AG08395 (cell line): ENCODE results near the gene TBC1D10B.

Experiments
- DNase-seq: peaks from one replicate; pipeline ENCODE4 v3.0.0; 2012; ENCODE audit warnings: mixed read lengths, low spot score

TBC1D10B gene, protein sequence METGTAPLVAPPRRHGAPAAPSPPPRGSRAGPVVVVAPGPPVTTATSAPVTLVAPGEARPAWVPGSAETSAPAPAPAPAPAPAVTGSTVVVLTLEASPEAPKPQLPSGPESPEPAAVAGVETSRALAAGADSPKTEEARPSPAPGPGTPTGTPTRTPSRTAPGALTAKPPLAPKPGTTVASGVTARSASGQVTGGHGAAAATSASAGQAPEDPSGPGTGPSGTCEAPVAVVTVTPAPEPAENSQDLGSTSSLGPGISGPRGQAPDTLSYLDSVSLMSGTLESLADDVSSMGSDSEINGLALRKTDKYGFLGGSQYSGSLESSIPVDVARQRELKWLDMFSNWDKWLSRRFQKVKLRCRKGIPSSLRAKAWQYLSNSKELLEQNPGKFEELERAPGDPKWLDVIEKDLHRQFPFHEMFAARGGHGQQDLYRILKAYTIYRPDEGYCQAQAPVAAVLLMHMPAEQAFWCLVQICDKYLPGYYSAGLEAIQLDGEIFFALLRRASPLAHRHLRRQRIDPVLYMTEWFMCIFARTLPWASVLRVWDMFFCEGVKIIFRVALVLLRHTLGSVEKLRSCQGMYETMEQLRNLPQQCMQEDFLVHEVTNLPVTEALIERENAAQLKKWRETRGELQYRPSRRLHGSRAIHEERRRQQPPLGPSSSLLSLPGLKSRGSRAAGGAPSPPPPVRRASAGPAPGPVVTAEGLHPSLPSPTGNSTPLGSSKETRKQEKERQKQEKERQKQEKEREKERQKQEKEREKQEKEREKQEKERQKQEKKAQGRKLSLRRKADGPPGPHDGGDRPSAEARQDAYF

DNA sequence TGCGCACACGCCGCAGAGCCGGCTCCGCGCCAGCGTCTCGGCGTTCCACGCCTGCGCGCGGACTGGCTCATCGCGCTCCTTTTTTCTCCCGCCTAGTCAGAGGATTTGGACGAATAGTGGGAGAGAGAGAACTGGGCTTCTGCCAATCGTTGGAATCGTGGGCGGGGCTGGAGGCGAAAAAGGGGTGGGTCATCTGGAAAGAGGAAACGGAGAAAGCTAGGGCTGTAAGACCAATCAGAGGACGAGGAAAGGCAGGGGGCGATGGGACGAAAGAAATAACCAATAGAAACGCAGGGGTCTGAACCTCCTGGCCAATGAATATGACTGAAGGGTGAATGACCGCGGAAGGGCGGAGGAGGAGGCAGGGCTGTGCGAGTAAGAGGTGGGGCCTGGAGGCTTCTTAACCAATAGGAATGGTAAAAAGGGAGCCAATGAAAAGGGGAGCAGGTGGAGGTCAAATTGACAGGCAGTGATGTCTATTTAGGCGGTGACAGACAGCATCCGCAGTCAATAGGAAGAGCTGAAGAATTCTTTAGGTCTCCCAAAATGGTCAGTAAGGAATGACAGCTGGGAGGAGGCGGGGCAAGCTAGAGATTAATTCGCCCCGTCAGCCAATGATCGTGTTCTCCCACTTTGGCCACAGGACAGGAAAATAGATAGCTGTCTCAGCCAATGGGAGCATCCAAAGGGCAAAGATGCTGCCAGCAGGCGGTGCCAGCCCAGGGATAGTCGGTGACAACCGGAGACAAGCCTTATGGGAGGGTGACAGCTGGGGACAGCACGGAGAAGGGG lies at the start of gene TBC1D10B:
TSS of gene TBC1D10B (minus strand) at position 39 of the 792 bp plus-strand sequence. CDS start 311 bp downstream, outside the sequence.
- DNase-seq, result peak; percentile 99

DNA sequence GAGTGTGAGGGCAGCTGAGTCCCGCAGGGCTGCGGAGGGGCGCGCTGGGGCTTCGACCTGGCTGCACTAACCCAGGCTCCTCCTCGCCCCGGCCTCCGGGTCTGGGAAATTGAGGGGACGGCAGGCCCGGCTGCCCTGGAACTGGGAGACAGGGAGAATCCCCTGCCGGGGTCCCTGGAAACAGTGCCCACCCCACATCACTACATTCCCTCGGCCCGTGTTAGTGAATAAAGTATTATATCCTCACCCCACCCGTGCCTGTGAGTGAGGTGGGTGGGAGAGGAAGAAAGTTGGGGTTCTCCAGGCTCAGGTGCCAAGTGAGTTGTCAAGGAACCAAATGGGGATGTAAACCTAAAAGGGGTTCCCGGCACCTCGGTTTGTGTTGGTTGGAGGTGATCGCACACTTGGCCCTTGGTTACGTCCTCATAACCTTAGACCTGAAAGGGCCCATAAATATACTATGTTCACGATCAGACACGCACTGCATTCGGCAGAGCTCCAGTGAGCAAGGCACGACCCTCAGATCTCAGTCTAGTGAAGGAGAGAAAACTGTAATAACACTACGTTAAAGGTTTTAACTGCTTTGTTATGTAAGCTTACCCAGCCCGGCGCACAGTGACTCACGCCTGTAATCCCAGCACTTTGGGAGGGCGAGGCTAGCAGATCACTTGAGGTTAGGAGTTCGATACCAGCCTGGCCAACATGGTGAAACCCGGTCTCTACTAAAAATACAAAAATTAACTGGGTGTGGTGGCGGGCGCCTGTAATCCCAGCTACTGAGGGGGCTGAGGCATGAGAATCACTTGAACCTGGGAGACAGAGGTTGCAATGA lies 48.3 kb upstream of the TBC1D10B start:
- no peak for DNase-seq

DNA sequence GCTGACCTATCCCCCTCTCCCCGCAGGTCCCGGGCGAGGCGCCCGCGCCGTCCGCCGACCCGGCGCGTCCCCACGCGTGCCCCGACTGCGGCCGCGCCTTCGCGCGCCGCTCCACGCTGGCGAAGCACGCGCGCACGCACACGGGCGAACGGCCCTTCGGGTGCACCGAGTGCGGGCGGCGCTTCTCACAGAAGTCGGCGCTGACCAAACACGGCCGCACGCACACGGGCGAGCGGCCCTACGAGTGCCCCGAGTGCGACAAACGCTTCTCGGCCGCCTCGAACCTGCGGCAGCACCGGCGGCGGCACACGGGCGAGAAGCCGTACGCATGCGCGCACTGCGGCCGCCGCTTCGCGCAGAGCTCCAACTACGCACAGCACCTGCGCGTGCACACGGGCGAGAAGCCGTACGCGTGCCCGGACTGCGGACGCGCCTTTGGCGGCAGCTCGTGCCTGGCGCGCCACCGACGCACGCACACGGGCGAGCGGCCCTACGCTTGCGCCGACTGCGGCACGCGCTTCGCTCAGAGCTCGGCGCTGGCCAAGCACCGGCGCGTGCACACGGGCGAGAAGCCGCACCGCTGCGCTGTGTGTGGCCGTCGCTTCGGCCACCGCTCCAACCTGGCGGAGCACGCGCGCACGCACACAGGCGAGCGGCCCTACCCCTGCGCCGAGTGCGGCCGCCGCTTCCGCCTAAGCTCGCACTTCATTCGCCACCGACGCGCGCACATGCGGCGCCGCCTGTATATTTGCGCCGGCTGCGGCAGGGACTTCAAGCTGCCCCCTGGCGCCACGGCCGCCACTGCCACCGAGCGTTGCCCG lies 47.4 kb upstream of the TBC1D10B start:
- peak; percentile 89 for DNase-seq

DNA sequence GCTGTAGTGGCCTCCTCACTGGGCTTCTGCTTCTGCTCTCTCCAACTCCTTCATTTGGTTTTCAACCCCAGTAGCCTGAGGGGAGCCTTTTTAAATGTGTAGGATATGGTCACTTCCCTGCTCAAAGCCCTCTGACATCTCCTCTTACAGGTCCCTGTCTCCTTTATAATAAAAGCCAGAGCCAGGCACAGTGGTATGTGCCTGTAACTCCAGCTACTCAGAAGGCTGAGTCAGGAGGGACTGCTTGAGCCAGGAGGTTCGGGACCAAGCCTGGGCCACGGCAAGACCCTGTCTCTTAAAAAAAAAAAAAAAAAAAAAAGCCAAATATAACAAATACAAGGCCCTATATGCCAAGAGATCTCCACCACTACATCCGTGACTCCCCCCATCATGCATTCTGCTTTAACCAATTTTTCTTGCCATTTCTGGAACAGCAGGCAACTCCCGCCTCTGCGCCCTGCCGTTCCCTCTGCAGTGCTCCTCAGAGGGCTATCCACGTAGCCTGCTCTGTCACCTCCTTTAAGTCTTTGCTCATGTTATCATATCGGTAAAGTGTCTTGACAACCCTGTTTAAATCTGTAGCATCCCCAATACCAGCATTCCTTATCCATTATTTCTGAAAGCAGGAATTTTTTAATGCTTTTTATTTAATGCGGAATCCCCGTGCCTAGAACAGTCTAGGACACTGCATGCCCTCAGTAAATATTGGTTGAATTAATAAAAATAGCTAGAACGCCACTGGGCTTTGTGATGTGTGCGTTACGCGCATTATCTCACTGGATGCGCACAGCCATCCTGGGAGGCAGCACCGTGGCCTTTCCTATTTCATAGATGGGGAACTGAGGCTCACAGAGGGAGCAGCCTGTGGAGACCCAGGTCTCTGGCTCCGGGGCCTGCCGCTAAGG lies 46.6 kb upstream of the TBC1D10B start:
- DNase-seq, result no peak

DNA sequence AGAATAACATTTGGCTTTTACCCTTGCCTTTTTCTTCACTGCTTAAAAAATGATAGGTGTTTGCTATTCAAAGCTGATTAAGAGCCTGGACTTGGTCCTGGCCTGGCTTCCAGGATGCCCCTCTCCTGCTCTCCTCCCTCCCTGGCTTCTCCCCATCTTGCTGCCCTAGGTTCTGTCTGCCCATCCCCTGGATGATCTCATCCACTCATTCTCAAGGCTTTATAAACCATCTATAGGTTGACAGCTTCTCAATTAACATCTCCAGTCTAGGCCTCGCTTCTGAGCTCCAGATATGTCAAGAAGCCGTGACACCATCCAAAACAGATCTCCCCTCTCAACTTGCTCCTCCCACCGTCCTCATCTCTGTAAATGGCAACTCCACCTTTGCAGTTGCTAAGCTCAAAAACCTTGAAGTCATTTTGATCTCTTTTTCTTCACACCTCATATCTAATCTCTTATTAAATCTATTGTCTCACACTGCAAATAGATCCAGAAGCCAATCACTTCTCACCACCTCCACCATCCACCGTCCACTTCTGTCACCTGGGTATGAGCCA lies 45.8 kb upstream of the TBC1D10B start:
- DNase-seq, result no peak

DNA sequence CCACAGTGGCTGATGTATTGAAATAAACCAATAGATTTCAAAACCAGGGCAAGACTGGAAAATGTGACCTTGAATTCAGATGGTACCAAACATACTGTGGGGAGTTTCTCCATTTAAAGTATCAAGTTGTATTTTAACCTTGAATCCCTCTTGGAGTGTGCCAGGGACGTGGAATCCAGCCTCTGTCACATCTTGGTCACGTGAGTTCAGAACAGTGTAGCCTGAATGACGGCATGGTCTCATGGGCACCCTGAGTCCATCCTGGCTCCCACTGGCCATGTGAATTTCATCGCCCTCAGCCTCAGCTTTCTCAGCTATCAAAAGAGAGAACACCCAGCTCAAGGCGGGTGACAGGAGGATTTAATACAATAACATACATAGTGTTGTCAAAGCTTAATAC lies 43.9 kb upstream of the TBC1D10B start:
- no peak for DNase-seq

DNA sequence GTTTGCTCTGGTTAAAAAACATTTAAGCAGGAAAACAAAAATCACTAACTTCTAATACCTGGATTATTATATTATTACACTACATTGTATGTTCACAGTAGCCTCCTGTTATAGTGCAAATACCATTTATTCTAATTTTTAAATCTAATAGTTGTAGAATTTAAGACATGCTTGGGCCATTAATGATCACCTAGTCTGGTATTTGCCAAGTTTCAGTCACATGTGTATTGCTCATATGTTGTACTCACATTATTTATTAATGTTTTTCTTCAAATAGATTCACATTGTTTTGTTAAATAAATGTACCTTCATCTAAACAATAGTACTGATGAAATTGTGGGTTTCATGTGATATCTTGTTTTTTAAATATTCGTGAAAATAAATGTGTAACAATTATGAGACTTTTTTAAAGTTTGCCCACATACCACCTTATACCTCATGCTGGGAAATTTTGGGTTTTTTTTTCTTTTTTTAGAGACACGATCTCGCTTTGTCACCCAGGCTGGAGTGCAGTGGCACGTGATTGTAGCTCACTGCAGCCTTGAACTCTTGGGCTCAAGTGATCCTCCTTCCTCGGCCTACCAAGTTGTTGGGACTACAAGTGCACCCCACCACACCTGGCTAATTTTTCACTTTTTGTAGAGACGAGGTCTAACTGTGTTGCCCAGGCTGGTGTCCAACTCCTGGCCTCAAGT lies 43.0 kb upstream of the TBC1D10B start:
- DNase-seq, result no peak

DNA sequence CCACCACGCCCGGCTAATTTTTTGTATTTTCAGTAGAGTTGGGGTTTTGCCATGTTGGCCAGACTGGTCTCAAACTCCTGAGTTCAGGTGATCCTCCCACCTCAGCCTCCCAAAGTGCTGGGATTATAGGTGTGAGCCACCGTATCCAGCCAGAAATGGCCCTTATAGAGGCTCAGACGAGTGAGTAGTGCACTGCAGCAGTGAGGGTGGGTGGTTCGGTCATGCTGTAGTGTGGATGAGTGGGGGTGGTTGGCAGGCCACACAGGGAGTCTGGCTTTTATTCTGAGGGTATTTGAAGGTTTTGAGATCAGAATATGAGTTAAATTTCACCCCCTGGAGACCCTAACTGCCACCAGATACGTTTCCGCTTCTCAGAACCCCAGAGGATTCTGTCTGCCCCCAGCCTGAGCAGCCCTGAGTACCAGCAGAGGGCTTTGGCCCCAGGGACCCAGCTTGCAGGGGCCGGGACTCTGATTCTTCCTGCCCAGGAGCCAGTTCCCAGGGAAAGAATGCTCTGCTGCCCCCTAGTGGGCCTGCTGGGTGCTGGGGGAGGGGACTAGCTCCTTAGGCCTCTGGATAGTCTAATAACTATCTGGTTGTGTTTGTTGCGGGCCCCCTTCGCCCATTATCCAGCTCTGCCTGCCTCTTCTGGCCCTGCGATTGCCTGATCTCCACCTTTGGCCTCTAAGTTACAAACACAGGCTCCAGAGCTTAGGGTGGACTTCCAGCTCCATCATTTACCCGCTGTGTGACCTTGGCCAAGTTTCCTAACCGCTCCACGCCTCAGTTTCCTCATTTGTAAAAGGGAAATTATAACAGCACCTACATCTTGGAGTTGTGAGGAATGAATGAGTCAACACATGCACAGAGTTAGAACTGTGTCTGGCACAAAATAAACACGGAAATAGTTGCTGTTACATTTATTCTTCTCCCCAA lies 39.1 kb upstream of the TBC1D10B start:
- peak; percentile 92 for DNase-seq

DNA sequence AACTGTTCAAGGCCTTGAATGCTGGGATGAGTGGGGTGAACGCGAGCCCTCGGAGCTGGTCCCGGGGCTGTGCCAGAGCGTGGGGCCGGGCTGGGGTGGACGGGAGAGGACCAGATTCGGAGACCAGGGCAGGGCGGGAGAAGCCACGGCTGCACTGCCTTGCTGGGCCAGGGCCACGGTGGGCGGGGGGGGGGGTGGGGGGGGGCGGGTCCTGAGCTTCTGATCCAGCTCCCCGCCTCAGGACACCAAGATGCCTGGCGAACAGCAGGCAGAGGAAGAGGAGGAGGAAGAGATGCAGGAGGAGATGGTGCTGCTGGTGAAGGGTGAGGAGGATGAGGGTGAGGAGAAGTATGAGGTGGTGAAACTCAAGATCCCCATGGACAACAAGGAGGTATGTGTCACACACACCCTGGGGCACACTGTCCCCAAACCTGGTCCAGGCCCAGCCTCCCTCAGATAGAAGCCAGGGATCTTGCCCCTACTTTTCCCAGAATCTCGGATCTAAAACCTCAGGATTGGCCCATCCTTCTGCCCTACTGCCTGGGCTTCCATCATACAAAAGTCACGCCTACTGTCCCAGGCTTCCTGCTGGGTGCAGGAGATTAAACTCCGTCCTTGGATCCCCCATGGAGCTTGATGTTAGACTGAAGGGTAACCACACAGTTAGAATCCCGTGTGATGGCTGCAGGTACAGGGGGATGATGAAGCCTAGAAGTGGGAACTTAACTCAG lies 37.7 kb upstream of the TBC1D10B start:
- peak; percentile 62 for DNase-seq

DNA sequence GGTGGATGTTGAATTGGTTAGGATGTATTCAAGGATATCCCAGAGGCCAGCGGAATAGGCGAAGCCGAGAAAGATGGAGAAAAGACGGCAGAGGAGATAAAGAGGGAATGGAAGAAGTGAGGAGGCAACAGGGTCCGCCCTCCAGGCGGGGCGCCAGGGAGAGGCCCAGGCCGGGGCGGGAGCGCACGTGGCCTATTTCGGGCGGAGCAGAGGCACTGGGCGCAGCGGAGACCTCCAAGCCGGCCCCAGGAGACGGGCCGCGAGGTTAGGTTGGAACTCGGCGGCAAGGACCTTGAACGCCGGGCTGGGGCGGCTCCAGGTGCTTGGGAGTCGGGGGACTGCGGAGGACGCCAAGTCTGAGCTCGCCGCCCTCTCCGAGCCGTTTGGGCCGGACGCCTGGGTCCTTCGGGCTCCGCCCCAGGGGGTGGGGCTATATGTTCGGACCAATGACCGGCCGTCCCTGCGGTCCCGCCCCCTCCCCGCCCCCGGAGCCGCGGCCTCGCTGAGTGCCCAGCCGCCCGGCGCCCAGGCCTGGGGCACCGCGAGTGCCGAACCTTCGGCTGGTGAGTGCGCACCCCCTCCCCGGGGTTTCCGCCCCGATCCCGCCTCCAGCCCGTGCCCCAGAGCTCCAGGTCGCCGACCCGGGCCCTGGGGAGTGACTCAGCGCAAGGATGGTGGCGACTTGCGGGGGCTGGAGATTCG lies 37.0 kb upstream of the TBC1D10B start, which contains the start of gene ZNF771:
TSS of gene ZNF771 (plus strand) at position 505 of the 702 bp plus-strand sequence. CDS start 448 bp downstream, outside the sequence.
- peak; percentile 94 for DNase-seq

DNA sequence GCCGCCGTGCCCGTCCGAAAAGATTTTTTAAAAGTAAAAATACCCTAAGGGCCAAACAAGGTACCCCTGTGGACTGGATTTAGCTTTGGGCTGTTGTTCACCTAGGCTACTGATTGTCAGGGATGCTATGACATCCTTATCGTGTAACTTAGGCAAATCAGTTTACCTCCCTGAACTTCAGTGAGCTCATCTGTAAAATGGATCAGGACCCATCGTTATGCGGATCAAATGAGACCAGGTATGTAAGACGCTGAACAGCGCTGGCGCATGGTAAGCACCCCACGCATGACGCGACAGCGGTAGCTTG lies 36.5 kb upstream of the TBC1D10B start:
- DNase-seq, result no peak

DNA sequence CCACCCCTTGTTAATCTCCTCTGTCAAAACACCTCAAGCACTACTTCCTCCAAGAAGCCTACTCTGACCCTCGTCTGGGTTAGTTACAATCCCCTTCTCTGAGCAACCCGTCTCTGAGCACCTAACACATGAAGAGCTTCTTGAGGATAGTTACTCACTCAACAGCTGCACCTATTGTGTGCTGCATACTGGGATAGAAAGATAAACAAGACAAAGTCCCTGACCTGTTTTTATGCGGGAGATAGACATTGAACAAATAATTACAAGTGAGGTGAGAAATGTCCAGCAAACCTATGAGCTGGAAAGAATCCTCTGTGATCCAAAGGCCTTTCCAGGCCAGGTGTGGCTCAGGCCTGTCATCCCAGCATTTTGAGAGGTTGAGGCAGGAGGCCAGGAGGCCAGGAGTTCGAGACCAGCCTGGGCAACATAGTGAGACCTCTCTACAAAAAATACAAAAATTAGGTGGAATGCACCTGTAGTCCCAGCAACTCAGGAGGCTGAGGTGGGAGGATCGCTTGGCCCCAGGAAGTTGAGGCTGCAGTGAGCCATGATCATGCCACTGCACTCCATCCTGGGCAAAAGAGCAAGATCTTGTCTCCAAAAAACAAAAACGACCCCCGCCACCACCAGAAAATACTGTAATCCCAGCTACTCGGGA lies 31.6 kb upstream of the TBC1D10B start:
- no peak for DNase-seq

DNA sequence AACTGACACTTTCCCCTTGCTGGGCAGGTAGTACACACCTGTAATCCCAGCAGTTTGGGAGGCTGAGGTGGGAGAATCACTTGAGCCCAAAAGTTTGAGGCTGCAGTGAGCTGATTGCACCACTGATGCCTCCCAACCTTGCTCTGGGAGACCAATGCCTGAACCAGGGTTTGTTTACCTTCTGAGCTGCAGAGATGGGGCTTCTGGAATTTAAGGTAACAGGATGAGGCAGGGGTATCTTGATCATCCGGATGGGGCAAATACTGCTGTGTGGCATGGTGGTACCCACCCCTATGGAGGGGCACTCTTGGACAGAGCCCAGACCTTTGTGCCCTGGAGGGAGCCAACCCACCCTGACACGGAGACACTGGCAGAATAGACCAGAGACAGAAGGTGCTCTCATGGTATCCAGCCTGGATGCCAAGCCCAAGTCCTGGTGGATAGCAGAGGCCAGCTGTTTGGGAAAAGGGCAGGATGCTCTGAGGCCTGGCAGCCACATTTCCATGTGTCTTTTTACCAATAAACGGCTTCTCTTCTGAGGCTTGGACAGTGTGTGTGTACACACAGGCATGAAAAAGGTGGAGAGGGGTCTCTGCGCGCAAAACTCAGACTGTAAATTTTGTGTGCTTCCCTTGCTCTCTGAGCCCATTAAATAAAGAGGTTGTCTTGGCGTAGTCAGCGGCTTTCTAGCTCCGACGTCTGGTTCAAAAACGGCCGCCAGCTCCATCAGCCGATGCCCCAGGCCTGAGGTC lies 29.3 kb upstream of the TBC1D10B start:
- no peak for DNase-seq

DNA sequence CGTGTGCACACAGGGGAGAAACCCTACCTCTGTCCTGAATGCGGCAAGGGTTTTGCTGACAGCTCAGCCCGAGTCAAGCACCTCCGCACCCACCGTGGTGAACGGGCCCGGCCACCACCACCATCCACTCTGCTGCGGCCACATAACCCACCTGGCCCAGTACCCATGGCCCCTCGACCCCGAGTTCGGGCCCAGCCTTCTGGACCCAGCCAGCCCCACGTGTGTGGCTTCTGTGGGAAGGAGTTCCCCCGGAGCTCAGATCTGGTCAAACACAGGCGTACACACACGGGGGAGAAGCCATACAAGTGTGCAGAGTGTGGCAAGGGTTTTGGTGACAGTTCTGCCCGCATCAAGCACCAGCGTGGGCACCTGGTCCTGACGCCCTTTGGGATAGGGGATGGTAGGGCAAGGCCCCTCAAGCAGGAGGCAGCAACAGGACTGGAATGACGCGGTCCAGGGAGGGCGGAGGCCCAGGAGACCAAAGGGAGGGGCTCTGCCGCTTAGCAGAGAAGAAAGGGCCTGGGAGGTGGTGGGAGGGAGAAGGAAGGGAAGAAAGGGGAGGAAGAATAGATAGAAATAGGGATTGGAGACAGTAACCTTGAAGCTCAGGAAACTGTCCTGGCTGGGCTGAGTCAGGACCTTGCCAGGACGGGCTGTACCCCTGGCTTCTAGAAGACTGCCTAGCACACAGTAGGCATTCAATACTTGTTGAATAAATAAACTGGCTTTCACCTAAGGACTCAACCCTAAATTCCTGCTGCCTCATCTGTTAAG lies 28.6 kb upstream of the TBC1D10B start:
- no peak for DNase-seq
